ENCODE results near the gene APC2.

GRCh38 chr19:1422943-1423342 lies 27.0 kb upstream of the APC2 start:
- no peak for TF ChIP-seq CTCF (IDR thresholded peaks at IDR 0.05)
- no peak for TF ChIP-seq EZH2 (IDR thresholded peaks at IDR 0.05; ENCODE audit: borderline replicate concordance, insufficient read depth, low read depth, low read length, poor library complexity, severe bottlenecking)
